ACHN (cell line): ENCODE data around the gene WWOX.
A peak's percentile ranks its signal among the peaks of the same experiment; 100 is the strongest.

Experiments
- DNase-seq: peaks from one replicate; pipeline ENCODE4 v3.0.0-alpha.2; 2015
- in situ Hi-C: cut with HindIII; loops from 2 replicates; pipeline ENCODE4 v1.10.0; 2017; ENCODE audit warnings: low sequenced_read_pairs, low pct_ligation_motif_present, low pct_unique_long_range_greater_than_20kb

Gene WWOX

GRCh38 chr16:78390508-78391324, 291.3 kb downstream of the WWOX start:
- in situ Hi-C loops = no loop called here
- DNase-seq = no peak

DNA sequence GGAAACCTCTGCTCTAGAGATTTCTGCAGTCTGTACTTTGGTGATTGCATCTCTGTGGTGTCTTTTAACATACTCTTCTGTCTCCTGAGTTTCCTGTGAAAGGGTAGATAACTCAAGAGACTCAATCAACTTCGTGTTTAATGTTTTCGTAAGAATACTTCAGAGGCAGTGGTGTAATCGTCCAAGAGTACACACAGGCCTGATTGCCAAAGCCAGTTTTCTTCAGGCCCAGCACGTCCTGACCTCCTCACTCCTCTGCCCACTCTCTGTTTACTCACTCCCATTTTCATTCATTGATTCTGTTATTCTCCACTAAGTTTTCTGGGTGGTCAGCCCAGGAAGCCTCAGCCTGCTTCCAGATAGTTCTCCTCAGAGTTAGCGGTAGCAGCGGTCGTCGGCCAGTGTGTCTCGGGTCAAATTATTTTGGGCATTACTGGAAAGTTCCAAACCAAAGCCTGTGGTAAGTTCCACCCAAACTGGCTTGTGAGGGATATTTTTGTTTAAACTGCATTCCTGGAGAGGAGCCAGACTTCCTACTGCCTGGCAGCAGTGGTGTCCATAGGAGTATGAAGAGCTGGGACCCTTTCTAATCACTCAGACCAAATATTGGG, 293.2 kb downstream of the WWOX start:
- in situ Hi-C loops = no loop called here
- DNase-seq = no peak

DNA sequence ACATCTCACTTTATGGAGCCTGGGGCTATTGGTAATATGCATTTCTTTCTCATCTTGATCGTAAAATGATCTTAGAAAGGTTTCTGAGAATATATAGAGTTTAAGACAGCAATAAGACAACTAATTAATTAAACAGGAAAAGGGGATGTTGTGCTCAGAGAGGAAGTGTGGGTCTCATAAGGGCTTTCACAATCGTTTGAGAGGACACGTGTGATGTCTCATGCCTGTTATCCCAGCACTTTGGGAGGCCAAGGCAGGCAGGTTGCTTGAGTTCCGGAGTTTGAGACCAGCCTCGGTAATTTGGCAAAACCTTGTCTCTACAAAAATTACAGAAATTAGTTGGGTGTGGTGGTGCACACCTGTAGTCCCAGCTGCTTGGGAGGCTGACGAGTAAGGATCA, 295.6 kb downstream of the WWOX start:
- in situ Hi-C loops = no loop called here
- DNase-seq = no peak

DNA sequence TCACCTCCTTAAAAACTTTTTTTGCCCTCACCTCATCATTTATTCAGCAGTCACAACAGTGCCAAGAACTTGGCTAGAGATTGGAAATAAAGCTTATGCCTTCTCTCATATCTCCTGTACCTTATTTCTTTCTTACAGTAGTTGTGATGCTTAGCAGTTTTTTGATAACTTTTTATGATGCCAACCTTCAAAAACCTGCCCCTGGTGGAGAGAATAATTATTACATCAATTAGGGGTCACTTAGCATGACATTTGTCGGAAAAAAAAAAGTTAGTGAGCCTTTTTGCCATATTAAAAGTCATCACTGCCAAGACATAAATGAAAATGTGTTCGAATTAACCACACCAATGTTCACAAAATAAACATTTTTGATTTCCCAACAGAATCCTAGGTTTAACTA, 296.6 kb downstream of the WWOX start:
- in situ Hi-C loops = no loop called here
- peak; percentile 30 for DNase-seq

- DNase-seq = no peak
- in situ Hi-C loops = no loop called here
Measured at GRCh38 chr16:78396673-78397072, 297.2 kb downstream of the WWOX start.

DNA sequence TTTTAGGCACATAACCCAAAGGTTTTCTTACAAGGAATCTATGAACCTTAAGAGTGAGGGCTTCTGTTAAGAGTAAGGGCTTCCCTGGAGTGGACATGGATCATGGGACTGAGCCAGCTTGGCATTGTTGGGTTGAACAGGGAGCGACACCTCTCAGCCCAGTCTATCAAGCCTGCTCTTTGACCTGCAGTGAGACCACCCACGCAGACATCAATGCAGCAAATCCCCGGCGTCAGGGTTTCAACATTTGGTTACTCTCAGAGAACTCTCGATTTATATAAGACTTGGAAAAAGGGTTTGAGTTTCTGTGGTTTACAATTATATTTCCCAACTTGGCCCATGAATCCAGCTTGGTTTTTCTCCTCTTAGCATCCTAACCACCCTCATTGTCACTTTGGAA, 299.9 kb downstream of the WWOX start:
- in situ Hi-C loops = no loop called here
- no peak for DNase-seq

- in situ Hi-C loops = no loop called here
- DNase-seq = no peak
Measured at GRCh38 chr16:78402833-78403232, 303.4 kb downstream of the WWOX start.

- no peak for DNase-seq
- in situ Hi-C loops = no loop called here
Measured at GRCh38 chr16:78405040-78405439, 305.6 kb downstream of the WWOX start.

- in situ Hi-C loops = no loop called here
- DNase-seq = no peak
Measured at GRCh38 chr16:78405833-78406232, 306.4 kb downstream of the WWOX start.

- in situ Hi-C loops = no loop called here
- no peak for DNase-seq
Measured at GRCh38 chr16:78407191-78407590, 307.7 kb downstream of the WWOX start.

DNA sequence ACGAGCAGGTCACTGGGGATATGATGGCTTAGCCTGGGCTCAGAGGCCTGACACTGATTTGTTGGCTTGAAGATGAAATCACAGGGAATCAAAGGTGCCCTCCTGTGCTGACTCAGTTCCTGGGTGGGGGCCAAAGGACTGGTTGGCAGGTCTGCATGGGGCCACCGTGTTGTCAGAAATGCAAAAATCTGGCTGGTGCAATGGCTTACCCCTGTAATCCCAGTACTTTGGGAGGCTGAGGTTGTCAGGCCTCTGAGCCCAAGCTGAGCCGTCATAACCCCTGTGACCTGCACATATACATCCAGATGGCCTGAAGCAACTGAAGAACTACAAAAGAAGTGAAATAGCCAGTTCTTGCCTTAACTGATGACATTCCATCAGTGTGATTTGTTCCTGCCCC, 314.2 kb downstream of the WWOX start:
- DNase-seq = no peak
- in situ Hi-C loops = no loop called here

GRCh38 chr16:78415013-78415412, 315.6 kb downstream of the WWOX start:
- DNase-seq = no peak
- in situ Hi-C loops = no loop called here

DNA sequence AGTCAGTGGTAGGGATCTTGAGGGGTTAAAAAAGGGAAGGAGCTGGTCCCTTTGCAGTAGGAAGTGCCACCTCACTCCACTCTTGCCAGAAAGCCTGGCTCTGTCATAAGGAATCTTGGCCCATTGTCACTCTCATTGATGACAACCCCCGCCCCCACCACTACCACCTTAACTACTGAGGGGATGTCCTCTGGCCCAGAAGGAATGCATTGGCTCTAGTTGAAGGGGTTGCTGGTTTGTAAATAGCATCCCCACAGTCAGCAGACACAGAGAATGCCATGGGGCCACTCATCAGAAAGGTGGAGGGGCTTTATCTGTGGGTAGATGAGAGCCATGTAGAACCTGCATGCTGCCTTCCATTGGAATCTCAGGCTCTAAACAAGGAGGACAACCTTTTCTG, 316.2 kb downstream of the WWOX start:
- DNase-seq = no peak
- in situ Hi-C loops = no loop called here

GRCh38 chr16:78416400-78416799, 316.9 kb downstream of the WWOX start:
- in situ Hi-C loops = no loop called here

GRCh38 chr16:78421181-78421708, 321.8 kb downstream of the WWOX start:
- in situ Hi-C loops = no loop called here
- DNase-seq = no peak

More at GRCh38 chr16:78416400-78416799, 316.9 kb downstream of the WWOX start:
- DNase-seq = no peak

GRCh38 chr16:78425281-78425680, 325.8 kb downstream of the WWOX start:
- in situ Hi-C loops = no loop called here
- no peak for DNase-seq

DNA sequence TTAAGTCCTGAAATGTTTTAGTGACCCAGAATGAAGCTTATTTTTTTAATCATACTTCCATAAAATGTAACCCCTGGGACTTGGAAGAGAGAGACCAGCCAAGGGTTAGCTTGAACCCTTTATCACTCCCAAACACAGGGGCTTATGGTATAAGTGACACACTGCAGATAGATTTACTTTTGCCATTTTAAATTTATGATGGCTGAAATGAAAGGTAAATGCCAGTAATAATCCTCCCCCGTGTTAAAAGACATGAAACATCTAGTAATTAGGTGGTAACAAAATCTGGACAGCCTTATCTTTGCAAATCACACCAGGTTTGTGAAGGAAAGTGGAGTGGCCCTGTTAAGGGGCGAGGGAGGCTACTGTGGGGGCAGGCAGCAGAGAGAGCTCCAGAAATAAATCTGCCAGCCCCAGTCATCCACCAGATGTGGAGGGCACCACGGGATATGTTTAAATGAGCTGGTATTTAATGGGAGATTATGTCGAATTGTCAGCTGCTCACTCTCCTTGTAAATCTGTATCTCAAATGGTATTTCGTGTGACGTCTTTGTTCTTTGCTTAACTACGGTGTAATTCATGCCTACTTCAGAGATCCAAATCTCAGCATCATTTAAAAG, 326.5 kb downstream of the WWOX start:
- no peak for DNase-seq
- in situ Hi-C loops = no loop called here

GRCh38 chr16:78428193-78428592, 328.7 kb downstream of the WWOX start:
- DNase-seq = no peak
- in situ Hi-C loops = no loop called here

DNA sequence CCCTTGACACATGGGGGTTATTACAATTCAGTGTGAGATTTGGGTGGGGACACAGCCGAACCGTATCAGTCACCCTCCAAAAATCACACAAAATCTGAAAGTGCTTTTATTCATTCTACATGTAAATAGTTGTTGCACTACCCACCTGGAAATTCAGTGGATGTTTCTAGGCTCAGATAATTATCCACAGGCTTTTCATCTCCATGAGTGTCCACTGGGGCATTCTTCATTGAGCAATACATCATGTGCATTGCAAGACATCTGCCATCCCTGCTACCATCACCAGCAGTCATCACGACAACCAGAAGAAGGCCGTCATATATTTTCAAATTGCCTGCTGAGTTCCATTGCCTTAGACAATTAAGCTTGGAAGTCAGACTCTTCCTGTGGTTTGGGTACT, 330.8 kb downstream of the WWOX start:
- in situ Hi-C loops = no loop called here
- no peak for DNase-seq
